HT1080 (cell line): ENCODE results near the gene TBX5. TPM values are rescaled to one million over a fixed set of nuclear protein-coding genes. Genes with fewer than 3 reads are reported as not detected.

ENCODE experiments used
- DNase-seq: peaks from one replicate; pipeline ENCODE4 v3.0.0-alpha.2; 2015; ENCODE audit warnings: low read depth
- polyA plus RNA-seq, 2 experiments: library from polyadenylated mRNA; depleted of rRNA; stranded (reverse); fragments of >200 nt; gene quantifications; 2 replicates each; pipeline ENCODE4 v1.2.3, GENCODE V29; 2015
- total RNA-seq: library from RNA; depleted of rRNA; stranded (reverse); fragments of >200 nt; shearing (Covaris generic); gene quantifications from 2 replicates; pipeline ENCODE4 v1.2.3, GENCODE V29; 2014; rRNA removed

Gene TBX5
- 0.30 and 0.43 TPM in 2 replicates for total RNA-seq
- polyA plus RNA-seq (2015; cell fraction: cytosol; rRNA removed) = not detected in 2 replicates
- polyA plus RNA-seq (2015; cell fraction: nucleus; rRNA removed) = 0.08 TPM in 1 of 2 replicates, not detected in the other

DNA sequence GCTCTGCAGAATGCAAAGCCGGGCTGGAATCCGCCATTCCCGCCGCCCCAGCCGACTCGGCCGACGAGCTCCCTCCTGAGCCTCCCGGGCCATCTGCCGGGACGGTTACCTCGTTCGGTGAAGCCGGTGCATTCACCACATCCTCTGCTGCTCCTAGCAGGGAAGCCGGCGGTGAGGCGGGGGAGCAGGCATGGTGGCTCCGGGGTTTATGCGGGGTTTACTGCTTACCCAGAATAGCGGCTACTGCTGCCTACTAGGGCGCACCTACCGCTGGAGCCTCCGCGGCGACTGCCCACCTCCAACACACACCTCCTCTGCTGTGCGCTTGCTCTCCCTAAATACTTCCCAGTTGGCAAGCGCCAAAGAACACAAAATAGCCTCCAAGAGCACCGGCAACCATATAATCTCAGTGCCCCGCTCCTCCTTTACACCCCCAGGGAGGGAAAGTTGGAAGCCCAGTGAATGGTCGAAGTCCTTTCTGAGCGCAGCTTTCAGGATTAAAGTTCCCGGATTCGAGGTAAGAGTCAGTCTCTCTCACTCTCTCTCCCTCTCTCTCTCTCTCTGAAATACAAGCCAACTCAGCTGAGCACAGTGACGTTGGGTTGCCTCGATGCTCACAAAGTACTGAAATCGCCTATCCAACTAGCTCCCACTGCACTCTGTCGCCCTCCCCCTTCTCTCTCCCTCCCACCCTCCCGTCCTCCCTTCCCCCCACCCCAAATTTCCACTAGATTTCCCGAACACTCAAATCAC is at the start of gene TBX5:
TBX5 (minus strand) TSS at position 626 of the 753 bp plus-strand sequence. CDS start 2,246 bp downstream, outside the sequence.
- no peak for DNase-seq

DNA sequence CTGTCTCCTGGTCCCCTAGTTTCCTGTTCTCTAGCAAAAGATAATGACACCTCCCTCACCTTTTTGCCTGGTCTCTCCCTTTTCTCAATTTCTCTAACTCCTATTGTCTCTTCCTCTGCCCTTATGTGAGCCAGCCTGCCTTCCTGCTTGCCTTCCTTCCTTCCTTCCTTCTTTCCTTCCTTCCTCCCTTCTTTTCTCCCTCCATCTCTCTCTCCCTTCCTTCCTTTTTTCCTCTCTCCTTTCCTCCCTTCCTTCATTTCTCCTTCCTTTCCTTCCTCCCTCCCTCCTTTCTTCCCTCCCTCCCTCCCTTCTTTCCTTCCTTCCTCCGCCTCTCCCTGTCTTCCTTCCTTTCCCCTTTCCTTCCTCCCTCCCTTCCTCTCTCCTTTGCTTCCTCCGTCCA is 45.7 kb upstream of the TBX5 start:
- no peak for DNase-seq

DNA sequence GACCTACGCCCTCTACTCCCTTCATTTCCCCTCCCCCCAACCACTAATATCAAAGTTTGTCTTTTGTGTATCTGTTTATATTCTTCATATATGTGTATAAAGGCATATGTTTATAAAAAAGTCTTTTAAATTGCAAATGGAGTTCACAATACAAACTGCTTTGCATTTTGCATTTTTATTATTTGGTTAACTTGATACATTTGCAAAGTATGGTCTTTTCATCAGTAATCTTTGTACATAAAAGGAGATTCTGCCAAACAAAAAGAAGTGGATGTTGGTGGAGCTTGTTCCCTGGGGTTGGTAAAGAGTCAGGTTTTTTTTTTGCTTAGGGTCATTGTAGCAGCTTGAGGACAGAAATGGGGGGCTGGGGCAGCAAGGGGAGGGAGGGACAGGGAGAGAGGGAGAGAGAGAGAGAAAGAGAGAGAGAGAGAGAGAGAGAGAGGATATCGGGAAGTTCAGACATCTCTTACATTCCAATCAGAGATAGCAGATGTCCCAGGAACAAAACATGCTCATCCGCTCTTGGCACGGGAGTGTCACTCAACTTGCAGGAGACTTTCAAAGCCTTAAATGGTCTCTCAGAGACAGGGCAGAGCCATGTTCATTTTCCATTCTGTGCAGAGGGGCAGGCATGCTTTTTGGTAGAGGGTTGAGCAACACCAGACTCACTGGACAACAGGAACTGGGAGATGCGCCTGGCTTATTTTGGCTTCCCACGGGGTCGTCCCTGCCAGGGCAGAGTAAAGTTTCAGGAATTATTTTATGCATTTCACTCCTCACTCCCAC is 44.8 kb upstream of the TBX5 start:
- DNase-seq = no peak

DNA sequence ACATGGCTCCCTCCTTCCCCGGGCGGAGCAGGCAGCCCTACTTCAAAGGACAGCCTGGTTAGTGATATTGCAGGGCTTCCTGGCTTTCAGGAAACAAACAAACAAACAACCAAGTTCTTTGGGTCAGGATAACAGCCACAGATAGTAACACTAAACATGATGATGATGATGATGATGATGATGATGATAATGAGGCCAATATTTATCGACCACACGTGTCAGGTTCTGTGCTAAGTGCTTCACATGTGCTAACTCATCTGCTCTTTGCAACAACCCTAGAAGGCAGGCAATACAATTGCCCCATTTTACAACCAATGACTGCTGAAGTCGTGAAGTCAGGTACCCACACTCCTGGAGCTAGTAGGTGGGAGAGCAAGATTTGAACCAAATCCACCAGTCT is 44.1 kb upstream of the TBX5 start:
- DNase-seq = no peak

DNA sequence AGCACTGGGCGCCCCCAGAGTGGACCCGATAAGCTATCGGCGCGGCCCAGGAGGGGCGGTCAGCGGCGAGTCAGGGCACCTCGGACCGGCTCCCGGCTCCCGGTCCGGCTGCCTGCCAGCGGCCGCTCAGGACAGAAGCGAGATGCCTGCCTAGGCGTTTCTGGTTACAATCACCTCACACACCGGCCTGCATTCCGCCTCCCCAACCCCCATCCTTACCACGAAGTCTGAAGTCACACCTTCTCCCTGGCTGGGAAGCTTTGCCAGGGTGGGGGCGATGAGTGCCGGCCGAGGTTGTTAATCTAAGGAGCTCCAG is 42.6 kb upstream of the TBX5 start:
- DNase-seq = no peak

DNA sequence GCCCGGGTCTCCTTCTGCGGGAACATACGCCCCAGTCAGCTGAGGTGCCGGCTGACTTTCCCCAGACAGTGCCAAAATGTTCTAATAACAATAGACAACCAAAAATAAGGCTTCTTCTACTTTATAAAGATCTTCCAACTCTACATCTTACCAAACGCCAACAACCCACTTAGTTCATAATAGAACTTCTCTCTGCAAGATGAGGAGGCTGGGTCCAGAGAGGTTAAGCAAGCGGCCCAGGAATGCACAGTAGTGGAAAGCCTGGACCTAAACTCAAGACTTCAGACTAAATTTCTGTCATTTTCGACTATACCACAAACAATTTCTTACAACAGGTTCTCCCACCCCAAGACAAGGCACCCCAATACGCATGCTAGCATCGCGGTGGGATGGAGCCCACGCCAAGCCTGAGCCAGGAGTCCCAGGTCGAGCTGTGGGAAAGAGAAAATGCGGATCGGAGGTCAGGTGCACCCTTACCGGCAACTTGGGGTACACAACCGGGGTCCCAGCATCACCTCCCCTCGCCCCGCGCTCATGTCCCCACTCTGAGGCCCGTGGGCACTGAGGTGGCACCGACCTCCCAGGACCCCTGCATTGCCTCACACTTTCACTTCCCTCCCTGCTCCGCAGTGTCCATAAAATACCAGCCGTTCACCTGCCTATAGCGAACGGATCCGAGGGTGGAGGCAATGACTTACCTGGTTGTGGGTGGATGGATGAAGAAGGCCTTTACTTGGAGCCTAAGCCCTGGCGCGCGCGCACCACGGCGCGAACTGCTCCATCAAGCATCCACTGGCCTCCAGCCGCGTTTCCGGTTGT is 42.1 kb upstream of the TBX5 start:
- DNase-seq = no peak

DNA sequence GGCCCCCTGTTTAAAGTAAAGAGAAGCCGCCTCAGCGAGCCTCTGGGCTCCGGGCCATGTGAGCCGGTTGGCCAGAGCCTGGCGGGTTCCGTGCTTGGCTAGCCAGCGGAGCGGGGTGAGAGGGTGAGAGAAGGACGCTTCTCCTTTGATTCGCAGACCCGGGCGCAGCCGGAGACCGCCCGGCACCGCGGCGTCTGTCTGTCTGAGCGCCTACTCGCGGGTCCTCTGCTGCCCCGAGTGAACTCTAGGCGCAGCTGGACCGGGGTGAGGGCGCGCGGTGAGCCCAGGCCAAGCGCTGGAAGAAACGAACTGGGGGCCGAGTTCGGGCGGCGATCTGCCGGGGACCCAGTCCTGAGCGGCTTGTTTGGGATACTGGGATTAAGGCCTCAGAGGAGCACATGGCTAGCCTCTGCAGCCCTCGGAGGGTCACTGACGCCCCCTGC is 41.4 kb upstream of the TBX5 start:
- no peak for DNase-seq

DNA sequence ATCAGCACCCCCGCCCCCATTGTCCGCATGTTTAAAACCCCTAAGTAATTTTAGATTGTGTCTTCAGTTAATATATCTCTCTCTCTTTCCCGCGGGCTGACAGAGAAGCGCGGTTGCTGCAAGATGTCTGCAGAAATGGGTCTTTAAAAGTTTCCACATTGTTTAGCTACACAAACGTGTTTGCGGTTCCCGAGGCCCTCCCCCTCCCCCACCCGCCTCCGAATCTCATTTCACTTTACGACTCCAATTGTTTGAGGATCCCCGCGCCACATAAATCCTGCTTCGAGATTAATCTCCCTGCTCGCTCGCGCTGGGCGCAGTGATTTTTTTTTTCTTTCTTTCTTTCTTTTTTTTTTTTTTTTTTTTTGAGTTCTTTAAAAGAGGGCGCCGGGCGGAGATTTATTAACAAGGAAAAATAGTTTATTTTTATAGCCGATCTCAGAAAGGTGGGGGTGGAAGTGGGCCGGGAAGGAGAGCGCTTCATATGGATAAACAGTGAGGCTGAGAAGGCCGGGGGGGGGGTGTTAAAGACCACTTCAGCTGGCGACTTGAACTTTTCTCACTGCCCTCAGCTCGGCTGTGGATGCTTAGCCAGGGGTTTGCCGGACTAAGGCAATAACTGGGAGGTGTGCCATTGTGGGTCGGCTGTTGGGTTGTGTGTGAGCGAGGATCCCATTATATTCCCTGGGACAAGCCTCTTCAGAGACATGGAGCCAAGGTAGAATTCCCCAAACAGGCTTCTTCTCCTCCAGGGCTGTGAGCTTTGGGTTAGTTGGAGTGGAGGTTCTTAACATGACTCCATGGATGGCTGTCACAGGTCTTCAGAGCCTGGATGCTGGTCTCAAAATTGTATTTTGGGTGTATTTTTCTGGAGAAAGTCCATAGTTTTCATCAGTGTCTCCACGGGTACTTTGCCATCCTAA is 39.7 kb upstream of the TBX5 start:
- DNase-seq = no peak

DNA sequence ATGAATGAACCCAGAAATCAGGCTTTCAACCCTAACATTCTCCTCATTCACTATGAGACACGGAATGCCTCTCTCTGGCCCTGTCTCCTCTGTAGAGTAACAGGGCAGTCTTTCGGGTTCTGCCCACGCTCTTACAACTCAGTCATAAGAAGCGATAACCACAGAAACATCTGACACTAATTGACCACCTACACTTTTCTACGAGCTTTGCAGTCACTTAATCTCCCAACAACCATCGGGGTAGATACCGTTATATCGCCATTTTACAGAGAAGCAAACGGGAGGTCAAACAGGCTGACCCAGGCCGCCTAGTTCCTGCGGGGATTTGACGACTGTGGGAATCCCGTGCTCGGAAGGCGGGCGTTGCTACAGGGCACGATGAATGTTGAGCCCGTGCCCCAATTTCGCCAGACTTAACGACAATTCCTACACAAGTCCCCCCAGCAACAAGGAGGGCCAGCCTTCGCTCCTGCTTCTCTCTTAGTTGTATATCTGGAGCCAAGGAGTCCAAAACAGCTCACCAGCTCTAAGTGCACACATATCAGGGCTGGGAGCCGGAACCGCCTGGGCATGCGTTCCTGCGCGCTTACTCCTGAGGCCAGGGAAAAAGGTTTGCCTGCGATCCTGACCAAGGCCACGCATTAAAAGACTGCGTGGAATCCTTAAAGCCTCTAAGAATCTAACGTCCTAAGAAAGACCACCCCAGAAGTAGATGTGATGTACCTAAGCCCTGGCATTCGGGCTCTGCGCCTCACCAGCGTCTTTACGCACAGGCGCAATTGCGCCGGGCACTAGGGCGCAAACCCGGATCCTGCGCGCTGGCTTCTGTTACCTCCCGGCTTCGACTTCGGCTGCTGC is 38.7 kb upstream of the TBX5 start:
- no peak for DNase-seq

DNA sequence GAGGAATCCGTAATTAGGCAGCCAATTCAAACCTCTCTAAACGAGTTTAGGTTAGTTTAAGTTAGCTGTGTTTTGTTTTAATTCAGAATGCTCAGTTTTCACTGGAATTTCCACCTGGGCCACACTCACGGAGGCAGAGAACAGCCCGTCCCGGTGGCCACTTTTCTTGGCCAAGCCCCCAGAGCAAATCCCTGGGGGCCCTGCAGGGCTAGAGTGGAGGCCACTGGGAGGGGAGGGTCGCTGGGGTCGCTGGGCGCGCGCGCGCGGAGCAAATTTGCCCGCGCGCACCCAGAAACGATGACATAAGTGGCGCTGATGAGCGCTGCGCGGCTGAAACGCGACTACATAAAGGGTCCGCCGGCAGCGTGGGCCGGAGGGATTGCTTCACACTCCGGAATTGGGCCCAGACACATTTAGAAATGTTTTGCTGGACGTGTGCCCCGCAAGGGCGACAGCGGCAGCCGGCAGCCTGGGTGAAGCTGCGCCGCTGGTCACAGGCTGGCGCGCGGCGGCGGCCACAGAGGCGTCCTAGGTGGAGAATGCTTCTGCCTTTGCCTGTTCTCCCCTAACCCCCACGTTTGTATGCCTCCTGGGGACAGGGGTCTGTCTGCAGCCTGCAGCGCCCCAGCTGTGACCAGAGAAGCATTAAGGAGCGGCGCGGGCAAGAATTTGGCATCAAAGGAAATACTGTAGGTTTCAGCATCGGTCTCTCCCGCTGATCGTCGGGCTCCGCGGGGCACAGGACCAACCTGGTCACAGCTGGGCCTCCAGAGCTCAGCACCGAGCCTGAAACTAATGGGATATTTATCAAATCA is 37.9 kb upstream of the TBX5 start:
- DNase-seq = no peak

DNA sequence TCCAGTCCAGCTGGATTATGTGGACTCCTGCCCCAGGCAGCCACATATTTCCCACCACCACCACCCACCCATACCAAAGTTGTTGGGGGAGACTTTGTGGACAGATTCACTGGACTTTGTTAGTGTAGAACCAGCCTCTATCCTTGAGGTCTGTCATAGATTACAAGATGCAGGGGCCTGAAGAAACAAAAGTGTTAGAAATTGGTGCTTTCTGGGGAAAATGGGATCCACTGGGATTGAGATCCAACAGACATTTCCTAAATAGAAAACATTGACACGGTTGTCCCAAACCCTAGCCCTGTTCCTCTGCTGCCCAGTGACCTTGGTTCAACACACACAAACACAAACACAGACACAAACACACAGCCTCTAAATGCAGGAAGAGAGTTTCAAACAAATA is 36.6 kb upstream of the TBX5 start:
- no peak for DNase-seq

DNA sequence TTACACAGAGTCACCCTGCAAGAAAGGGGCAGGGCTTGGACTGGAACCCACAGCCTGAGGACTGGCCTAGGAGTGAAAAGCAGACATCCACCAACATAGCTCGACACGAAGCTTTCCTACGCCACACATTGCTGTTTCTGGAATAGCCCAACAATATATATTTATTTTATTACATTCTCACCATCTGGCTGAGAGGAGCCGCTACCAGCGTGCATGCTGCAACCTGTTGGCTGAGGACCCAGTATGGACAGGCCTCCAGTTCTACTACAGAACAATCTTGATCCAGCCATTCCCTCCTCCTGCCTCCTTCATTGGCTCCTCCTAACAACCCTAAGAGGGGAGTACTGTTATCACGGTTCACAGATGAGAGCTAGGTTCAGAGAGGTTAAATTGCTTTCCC is 35.6 kb upstream of the TBX5 start:
- DNase-seq = no peak

DNA sequence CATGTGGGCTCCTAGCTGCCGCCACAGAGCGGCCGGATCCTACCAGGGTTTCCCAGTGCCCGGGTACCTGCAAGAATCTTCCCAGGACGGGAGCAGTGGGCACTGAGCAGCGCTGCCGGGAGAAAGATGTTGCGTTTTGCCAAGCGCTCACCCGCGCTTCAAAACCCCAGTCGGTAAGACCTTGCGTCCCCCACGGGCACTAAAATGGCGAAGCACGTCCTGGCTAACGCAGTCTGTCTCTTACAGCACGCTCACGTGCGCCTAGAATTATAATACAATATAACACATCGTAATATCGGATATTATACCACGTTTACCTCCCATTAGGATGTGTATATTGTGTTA is 35.1 kb upstream of the TBX5 start:
- no peak for DNase-seq

DNA sequence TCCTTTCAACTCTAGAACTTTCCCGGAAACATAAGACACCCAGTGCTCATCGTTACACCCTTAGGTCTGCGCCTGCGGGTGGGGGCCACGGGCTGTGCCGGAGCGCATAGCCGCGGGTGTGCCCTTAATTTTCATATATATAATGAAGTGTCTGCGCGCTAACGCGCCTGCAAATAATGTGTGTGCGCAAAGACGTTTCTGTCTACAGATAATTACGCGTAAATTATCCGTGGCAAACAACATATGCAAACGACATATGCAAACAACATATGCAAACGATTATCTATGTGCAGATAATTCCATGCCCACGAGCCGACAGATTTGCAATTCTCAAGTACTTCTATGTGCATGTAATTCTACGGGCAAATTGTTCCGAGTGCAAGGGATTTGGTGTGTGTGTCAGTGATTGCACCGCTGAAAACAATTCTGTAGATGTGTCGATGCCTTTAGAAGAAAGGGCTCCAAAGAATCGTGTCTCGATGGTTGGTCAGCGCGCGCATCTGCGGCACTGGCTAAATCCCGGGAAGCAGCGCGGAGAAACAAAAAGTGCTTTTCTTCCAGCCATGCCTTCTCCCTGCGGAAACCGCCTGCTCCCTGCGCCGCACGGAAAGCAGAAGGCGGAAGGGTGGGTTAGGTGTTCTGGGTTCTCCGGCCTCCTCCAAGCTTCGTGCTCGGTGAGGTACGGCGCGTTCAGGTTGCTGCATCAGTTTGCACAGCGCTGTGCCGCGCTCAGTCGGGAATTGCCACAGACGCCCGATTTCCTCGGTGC is 34.5 kb upstream of the TBX5 start:
- DNase-seq = no peak

DNA sequence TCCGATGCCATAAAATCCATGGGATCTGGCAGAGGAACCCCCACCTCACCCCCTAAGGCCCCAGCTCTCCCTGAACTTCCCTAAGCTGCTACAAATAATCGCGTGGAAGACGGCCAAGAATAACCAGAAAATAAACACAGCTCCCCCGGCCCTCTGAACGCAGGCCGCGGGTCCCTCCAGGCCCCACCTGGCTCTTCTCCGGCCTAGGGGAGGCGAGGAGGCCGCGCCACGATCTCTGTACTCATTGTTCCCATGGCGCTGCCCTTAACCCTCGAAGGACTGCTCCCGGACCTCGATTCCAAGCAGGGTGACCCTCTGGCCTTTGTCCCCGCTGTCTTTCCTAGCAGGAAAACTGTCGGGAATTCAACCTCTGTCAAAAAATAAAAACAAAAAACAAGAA is 33.9 kb upstream of the TBX5 start:
- DNase-seq = no peak

DNA sequence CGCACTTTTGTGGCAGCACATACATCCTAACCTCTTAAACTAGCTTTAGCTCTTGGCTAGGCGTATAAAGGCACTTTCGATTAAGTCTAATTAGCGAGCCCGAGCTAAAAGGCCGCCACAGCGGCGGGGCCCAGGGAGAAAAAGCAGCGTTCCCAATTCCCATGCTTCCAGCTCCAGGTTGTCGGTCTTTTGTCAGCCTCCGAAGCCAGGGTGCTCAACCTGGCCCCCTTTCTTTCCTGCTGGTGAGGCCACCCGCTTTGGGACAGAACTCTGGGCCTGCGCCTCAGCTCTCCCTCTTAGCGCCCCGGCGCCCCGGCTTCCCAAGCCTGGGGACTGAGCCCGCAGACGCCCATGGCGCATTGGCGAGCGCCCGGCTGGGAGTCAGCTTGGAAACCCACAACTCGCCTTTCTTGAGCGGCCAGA is 33.3 kb upstream of the TBX5 start:
- DNase-seq = no peak

DNA sequence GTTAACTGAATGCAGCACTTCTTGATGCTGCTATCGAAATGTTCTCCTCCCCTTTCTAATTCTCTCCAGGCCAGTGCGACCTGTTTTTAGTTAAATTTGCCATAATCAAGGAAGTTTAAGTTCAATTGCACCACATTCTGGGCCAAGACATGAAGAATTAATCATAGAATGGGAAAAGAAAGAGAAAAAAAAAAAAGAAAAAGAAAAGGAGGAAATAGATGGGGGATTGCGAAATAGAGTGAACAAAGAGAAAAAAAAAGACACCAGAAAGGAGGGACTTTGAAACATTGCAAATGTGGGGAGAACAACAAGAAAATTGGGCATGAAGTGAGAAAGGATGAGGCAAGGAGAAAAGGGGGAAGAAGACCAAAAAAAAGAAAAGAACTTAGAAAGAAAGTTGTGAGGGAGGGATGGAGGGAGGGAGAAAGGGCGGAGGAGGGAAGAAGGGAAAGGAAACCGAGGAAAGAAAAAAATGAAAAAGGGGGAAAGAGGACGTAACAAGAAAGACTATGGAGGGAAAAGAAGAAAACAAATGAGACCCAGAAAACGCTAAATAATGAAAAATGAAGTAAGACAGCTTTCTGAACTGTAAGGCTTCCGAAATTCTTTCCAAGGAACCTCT is 32.8 kb upstream of the TBX5 start:
- no peak for DNase-seq

DNA sequence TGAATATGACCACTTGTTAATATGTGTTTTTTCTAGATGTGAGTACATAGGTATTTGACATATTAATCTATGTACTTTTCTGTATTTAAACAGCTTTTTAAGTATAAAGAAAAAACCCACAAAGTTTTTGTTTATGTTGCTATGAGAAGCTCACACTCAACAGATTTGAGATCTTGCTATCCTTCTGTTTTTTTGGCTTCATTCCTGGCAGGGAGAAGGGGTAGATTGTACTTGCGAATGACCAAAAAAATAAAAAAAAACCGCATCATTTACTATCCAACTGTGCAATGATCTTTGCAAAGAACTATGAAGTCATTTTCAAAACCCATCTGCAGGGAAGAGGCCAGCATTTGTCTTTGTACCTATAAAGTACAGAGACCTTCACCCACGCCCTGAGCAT is 28.4 kb upstream of the TBX5 start:
- DNase-seq = no peak
